Right renal pelvis (tissue), 4 donors: ENCODE data around the gene ZGPAT. TPM values are rescaled to one million over a fixed set of nuclear protein-coding genes. Genes with fewer than 3 reads are reported as not detected.

ENCODE experiments used
- DNase-seq, 4 donors: peaks; one replicate each; pipeline ENCODE4 v3.0.0-alpha.2; 2013; ENCODE audit warnings: low read depth in 4 of 4, low spot score in 3 of 4, missing footprints in 1 of 4
- polyA plus RNA-seq, 4 donors: library from polyadenylated mRNA; unstranded; fragments of 120-200 nt; gene quantifications; one replicate each; pipeline ENCODE4 v1.2.1, GENCODE V29; 2013; ENCODE audit not compliant: insufficient read length in 4 of 4

ZGPAT gene
- polyA plus RNA-seq, 4 donors = 15.2 to 24.6 (median 18.0) TPM

DNA sequence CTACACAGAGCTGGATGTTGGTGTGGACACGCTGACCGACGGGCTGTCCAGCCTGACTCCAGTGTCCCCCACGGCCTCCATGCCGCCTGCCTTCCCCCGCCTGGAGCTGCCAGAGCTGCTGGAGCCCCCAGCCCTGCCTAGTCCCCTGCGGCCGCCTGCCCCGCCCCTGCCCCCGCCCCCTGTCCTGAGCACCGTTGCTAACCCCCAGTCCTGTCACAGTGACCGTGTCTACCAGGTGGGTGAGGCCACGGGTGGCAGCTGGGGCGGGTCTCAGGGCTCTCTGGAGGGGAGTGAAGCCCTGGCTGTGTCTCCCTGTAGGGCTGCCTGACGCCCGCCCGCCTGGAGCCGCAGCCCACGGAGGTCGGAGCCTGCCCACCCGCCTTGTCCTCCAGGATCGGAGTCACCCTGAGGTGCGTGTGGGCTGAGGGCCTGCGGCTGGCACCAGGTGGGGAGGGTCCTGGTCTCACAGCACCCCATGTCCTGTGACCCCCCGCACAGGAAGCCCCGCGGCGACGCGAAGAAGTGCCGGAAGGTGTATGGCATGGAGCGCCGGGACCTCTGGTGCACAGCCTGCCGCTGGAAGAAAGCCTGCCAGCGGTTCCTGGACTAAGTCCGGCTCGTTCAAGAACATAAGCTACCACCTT, 34.7 kb downstream of the ZGPAT start:
- DNase-seq = no peak

DNA sequence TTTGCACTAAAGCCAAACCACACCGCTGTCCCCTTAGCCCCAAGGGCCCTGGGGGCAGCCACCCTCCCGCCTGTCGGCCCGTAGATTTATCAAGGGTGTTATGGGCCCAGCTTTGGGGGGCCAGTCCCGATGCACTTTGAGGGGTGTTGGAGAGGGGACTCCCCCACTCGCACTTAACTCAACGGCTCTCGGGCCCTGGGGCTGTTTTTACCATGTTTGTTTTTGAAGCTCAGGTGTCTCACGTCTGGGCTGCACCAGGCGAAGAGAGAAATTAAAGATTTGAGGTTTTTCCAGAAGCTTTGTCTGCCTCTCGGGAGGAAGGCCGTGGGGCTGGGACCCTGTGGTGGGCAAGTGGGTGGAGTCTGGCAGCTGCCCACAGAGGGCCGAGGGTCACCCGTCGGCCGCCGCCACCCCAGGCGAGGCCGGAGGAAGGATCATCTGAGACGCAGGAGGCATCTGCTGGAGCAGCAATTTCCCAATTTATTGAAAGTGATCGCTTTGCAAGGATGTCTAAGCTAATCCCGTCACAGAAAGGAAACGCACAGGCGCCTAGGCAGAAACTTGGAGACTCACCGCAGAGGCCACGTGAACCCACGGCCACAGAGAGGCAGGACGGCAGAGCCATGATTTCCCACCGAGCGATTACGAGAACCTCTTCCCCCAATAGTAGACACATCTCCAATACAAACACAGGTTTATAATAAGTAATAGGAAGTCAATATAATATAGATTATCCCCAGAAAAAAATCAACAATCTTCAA, 35.6 kb downstream of the ZGPAT start:
- no peak for DNase-seq

DNA sequence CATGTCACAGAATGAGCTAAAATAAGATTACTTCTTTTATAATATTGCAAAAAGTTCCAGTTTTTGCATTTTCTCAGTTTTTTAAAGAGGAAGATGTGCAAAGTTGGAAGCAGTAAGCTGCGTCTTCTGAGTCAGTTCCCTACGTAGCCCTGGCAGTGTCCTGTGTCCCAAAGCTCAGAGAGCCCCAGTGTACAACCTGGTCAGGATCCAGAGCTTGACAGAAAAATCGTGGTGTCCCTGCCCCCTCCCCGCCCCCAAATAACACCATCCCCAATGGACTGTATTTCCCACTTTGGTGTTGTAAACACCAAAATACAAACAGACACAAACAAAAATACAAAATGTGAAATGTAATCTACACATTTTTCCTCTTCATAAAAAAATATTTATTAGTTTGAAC, 36.3 kb downstream of the ZGPAT start:
- DNase-seq = no peak

DNA sequence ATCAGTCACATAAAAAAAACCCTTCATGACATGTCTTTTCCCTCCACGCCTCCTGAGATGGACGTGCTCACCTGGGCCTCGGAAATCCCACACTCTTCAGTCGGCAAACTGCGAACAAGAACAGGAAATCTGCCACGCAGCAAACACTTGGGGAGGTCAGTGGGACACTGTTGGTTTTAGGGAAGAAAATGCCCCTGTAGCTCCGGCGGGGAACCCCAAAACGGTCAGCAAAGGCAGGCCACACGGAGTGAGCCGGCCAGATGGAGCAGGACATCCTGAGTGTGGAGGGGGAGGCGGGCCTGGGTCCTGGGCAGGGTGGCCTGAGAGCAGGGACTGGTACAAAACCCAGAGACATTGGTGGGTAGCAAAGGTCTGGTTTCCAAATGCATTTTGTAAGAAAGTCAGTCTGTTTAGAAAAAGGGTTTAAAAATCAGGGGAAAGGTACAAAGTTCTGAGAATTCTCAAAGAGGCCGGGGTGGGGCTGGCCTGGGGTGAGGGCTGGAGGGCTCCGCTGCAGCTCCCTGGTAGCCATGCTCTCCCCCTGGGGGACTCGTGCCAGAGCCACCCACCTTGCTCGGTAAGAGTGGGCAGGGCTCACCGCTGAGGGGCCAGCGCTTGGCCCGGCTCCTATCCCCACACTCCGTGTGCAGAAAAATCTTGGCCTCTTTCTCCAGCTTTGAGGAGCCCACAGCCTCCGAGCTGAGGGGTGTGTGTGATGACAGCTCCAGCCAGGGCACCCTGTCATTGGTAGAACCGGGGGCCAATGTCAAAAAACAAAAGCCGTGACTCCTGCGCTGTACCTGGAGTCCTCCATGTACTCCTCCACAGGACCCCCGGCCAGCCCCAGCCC, 37.0 kb downstream of the ZGPAT start:
- no peak for DNase-seq

DNA sequence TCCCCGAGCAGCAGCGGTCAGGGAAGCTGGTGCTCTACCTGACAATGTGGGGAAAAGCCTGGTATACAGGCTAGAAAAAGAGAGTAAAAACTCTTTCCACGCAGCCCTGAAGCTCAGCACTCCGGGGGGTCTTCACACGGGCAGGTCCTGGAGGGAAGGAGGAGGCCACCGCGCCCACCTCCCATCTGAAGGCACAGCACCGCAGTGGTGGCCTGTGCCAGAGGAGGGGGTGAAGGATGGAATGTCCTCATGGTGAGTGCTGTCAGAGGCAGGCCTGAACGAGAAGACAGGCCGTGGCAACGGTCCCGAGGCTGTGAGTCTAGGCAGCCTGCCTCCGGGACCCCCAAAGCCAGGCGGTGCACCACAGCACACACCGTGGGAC, 37.6 kb downstream of the ZGPAT start:
- no peak for DNase-seq

DNA sequence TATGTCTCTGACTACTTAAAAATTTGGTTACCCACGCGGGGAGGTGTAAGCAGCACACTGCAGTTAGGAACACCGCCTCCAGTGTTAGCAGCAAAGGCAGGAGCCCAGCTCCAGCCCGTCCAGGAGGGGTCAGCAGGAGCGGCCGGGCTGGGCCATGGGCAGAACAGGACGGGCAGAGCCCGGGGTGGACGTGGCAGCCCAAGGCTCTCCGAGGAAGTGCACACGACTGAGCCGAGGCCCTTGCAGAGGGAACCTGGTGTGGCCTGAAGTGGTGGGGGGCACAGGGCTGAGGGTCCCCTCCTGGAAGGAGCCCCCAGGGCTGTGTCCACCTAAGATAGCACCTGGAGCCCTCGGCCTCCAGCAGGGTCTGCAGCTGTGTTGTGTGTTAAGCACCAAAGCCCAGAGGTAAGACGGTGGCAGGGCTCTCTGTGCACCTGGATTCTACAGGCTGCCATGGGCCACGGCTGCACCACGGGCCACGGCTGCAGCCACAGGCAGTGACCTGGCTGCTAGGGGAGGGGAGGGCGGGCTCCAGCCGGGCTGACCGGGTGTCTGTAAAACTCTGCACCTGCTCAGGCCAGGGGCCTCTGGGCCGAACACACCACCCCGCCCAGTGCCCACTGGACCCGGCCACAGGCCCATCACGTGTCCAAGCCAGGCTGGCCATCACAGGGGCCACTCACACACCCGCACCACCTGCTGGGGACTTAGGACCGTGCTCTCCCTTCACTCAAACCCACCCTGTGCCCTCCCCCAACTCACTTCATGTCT, 38.3 kb downstream of the ZGPAT start:
- DNase-seq = no peak

DNA sequence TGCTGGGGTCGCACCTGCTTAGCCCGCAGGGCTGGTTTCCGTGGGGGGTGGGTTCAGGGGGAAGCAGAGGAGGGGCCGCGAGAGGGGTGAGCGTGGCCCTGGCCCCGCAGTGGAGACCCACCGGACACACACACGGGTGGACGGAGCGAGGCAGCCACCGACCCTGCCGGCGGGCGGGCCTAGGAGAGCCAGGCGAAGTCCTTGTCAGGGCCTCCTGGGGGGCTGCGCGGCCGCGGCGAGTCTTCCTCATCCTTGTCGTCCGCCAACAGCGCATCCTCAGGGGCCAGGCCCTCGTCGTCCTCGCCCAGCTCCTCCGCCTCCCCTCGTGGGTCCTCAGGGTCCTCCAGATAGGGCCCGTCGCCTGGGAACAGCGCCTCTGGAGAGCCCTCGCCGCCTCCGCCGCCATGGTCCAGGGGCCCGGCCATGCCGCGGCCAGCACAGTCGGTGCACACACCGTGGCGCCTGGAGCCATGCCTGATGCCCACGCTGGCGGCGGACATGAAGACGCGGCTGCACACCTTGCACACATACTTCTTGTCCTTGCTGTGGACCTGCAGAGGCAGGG, 39.0 kb downstream of the ZGPAT start:
- no peak for DNase-seq

DNA sequence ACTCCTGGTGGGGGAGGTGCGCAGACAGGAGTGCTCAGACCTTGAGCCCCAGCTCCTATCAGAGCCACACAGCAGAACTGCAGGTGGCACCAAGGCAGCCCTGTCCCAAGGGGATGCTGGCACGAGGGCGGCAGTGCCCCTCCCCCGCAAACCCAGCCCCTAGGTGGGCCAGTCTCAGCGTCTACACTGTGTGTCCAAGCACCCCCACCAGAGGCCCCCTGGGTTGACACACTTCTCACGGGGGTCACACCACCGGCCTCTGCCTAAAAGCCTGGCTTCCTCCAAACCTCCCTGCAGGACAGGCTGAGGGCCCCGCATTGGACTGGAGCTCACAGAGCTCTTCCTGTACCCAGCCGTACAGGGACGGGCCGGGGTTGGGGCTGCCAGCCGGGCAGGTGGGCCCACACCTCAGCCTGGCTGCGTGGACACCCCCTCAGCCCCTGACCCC, 39.8 kb downstream of the ZGPAT start:
- DNase-seq = no peak

DNA sequence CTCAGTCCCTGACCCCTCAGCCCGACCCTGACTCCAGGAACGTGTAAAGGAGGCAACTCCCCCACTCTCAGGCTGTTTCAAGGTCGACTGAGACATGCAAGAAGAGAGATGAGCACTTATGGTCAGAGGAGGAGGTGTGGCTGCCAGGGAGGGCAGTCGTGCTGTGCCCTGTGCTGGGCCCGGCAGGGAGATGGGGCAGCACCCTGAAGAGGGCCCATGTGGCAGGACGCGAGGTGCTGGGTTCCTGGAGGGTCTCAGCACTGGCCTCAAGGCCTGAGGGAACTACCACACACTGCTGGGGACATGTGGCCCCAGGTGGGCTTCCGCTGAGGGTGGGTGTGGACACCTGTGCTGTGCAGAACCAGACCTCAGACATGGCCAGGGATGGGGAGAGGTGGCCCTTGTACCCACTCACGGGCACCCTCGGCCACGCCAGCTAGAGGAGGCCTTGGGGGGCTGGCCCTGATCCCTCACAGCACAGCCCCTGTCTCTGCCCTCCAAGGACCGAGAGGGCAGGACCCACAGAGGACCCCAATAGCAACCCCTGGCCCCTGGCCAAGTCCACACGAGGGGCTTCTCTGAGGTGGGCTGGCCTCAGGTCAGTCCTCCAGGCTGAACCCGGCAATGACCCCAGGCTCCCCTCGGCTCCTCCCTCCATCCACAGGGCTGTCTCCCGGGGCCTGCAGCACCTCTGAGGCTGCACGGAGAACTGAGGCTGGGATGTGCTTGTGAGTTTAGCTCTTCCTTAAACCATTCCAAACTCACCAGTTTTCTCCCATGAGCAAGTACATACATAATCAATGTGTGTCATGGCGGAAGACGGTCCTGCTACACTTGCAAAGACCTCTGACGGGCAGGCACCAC, 40.5 kb downstream of the ZGPAT start:
- DNase-seq = no peak

DNA sequence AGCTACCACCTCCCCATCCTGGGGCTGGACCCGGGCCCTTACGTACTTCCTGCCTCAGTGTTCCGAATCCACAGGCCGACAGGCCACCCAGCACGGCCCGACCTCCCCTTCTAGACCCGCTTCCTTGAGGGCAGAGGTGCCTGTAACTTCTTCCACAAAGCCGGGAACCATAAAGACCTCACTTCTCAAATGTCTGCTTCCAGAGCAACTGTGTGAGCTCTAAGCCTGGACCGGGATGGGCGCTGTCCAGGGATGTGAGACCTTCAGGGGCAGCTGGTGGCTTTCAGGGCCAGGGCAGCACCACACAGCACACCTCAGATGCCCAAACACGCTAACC, 41.1 kb downstream of the ZGPAT start:
- DNase-seq = no peak

DNA sequence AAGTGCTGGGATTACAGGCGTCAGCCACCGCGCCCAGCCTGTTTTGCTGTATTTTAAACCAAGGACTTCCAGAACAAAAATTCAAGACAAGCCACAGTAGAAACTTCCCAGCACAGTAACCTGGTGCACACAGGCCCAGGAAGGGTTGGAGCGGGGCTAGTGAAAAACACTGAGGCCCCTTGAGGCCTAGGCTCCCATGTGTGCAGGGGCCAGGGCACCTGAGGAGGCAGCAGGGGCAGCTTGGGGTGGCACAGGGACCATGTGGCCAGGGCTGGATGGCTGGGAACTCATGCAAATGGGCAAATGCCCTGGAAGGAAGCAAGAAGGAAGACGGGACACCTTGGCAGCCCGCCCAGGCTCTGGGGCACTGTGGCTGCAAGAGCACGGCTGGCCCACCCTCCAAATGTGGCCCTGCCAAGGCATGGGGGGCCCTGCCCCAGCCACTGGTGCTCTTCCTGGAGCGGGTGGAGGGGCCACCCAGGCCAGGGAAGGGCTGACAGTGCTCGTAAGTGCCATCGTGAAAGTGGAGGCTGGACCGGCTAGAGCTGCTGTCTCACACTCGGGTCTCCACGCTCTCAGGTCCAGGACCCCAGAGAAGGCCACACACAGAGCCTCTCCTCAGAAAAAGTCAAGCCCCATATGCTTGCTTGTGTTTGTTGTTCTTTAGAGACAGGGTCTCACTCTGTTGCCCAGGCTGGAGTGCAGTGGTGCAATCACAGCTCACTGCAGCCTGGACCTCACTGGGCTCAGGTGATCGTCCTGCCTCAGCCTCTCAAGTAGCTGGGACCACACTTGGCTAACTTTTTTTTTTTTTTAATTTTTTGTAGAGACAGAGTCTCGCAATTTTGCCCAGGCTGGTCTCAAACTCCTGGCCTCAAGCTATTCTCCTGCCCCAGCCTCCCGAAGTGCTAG, 42.0 kb downstream of the ZGPAT start:
- no peak for DNase-seq

DNA sequence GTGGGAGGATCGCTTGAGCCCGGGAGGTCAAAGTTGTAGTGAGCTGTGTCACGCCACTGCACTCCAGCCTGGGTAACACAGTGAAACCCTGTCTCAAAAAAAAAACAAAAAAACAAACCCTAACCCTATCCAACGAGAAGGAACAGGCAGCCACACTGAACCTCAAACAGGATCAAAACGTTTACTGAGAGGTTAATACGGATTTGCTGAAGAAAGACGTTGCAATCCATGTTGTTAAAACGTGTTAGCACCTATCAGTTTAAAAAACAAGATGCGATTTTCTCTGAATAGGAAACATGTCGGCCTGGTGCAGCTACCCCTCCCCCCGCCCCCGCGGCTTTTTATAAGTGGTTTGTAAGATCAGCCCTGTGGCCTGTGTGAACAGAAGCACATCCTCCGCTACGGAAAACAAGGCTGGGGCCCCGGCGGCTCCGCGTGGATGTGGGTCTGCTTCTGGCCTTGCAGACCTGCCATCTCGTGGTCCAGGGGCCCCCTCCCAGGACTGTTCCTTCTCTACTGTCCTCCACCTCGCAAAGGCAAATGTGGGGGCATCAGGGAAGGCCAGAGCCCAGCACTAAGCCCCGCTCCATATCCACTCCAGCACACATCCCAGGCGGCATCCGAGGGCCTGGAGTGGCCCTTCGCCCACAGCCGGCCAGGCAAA, 43.1 kb downstream of the ZGPAT start:
- DNase-seq = no peak

DNA sequence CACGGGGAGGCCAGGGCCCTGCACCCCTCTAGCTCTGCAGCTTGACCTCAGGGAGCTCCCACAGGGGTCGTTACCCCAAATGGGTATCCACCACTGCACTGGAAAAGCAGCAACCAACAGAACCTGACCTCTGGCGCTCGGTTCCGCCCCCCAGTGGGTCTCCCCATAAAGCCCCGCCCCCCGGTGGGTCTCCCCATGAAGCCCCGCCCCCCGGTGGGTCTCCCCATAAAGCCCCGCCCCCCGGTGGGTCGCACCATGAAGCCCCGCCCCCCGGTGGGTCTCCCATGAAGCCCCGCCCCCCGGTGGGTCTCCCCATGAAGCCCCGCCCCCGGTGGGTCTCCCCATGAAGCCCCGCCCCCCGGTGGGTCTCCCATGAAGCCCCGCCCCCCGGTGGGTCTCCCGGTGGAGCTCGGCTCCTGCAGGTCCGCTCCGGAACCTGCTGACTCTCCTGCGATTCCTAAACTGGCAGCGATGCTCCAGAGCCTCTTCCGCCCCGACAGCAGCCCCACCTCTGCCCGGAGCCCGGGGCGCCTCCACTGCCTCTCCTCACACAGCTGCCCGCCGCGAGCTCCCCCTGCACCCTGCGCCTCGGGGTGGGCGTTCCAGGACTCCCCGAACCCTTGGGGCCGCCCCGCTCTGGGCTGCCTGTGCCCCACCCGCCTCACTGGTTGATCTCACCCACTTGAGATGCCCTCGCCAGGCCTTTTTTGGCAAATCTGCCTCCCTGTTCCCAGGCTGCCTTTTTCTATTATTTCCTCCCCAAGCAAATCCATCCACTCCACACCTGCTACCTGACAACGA, 43.8 kb downstream of the ZGPAT start:
- no peak for DNase-seq

DNA sequence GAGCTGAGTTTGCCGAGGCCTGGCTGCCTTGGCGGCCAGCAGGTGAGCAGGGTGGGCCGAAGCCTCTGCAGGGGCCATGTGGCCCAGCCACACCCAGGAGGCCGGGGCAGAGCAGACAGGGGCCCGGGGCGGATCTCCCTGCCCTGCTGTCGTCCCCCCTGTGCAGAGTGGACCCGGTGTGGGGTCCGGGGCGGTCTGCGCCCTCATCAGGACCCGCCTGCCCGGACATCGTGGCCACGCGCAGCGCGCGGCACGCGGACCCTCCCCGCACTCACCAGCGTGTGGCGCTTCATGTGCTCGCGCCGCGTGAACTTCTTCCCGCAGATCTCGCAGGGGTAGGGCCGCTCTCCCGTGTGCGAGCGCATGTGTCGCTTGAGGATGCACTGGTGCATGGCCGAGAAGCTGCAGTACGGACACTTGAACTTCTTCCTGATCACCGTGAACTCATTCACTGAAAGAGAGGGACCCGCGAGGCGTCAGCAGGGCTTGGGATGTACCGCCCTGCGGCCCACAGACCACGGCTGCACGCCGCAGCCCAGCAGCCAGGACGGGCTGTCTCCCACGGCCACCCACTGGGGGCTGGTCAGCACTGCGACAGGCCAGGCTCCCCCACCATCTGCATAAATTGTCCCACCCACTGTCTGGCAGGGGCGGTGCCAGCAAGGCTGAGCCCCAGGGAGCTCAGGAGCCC, 44.7 kb downstream of the ZGPAT start:
- no peak for DNase-seq

DNA sequence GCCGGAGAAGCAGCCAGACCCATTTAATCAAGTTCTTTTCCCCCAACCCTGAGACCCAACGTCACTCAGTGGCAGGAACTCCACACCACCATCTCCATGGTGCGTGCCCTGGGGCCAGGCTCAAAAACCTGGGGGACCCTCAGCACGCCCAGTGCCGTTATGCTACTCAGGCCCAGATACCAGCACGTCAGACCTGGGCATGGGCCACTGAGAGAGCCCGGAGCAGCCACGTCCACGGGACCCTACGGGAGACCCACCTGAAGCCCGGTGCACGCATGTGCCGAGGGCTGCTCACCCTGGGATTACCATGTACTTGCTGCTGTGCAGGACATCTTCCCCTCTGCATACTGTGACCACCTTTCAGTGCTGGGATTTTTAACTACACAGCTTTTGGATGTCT, 45.5 kb downstream of the ZGPAT start:
- DNase-seq = no peak

DNA sequence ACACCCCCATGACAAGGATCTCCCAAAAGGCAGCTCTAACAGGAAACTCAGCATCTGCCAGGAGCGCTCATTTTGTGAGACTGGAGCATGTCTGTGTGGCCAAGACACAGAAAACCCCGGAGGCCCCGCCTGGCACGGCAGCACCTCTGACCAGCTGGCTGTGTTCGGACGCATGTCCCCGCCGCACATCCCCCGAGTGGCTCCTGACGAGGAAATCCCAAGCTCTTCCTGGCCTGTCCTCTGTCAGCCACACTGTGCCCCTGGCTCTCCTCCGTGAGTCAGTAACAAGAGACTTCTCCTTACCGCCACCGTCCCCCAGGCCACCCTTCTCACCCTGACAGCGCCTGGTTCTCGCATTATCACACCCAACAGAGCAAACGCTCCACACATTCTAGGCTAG, 46.2 kb downstream of the ZGPAT start:
- DNase-seq = no peak
